Brain microvascular endothelial cell (primary cell): Measurements from ENCODE around the gene PPT2.

Experiments
- DNase-seq: peaks from one replicate; pipeline ENCODE4 v3.0.0-alpha.2; 2020
- H3K27ac ChIP-seq: fragments of 250-450 bp; sonication (Bioruptor Pico); 2 replicates; pipeline ENCODE4 v1.5.1; 2020; ENCODE audit warnings: mild to moderate bottlenecking, moderate library complexity
- H3K27me3 ChIP-seq: fragments of 250-450 bp; sonication (Bioruptor Pico); replicated peaks from 2 replicates; pipeline ENCODE4 v1.5.1; 2020; ENCODE audit warnings: mild to moderate bottlenecking
- H3K36me3 ChIP-seq: fragments of 250-450 bp; sonication (Bioruptor Pico); replicated peaks from 2 replicates; pipeline ENCODE4 v1.5.1; 2020; ENCODE audit warnings: mild to moderate bottlenecking
- H3K4me3 ChIP-seq: 2 replicates; pipeline ENCODE4 v1.5.1; 2011; ENCODE audit warnings: low read depth, mild to moderate bottlenecking, control low read depth, low read length, moderate library complexity
- CTCF ChIP-seq: IDR thresholded peaks from 2 replicates; pipeline ENCODE4 v1.5.1; 2011; ENCODE audit warnings: low read depth, mild to moderate bottlenecking, moderate library complexity, low read length, control low read depth, inconsistent platforms; ENCODE audit errors: missing control alignments
- in situ Hi-C: cut with HindIII; loops from 2 replicates; pipeline ENCODE4 v1.10.0; 2017; ENCODE audit warnings: low sequenced_read_pairs, low pct_ligation_motif_present

Gene PPT2

GRCh38 chr6:32198345-32198696, 44.4 kb downstream of the PPT2 start:
- no peak overlapping the region for H3K27ac ChIP-seq
- in situ Hi-C loops = no loop called here
- TF ChIP-seq CTCF = no peak
- H3K4me3 ChIP-seq = no peak overlapping the region
- H3K36me3 ChIP-seq = no peaks in the 10 kb centered on the region
- no peak for DNase-seq
- no peaks in the 10 kb centered on the region for H3K27me3 ChIP-seq

GRCh38 chr6:32198866-32199265, 44.9 kb downstream of the PPT2 start:
- no peak overlapping the region for H3K27ac ChIP-seq
- H3K27me3 ChIP-seq = no peaks in the 10 kb centered on the region
- no peaks in the 10 kb centered on the region for H3K36me3 ChIP-seq
- in situ Hi-C loops = no loop called here
- no peak for TF ChIP-seq CTCF
- no peak overlapping the region for H3K4me3 ChIP-seq
- DNase-seq = no peak

GRCh38 chr6:32200711-32201475, 47.0 kb downstream of the PPT2 start:
- in situ Hi-C loops = no loop called here
- no peaks in the 10 kb centered on the region for H3K27me3 ChIP-seq

GRCh38 chr6:32202186-32202585, 48.2 kb downstream of the PPT2 start:
- TF ChIP-seq CTCF = no peak
- Histone ChIP-seq H3K4me3 (no peak overlapping the region), H3K27me3 (no peaks in the 10 kb centered on the region), H3K27ac (no peak overlapping the region), H3K36me3 (no peaks in the 10 kb centered on the region)
- in situ Hi-C loops = no loop called here
- DNase-seq = no peak

More at GRCh38 chr6:32200711-32201475, 47.0 kb downstream of the PPT2 start:
- H3K4me3 ChIP-seq = no peak overlapping the region
- DNase-seq = no peak
- TF ChIP-seq CTCF = no peak
- H3K27ac ChIP-seq = no peak overlapping the region
- H3K36me3 ChIP-seq = no peaks in the 10 kb centered on the region

- H3K4me3 ChIP-seq = no peak overlapping the region
- H3K27me3 ChIP-seq = no peaks in the 10 kb centered on the region
- TF ChIP-seq CTCF = no peak
- no peaks in the 10 kb centered on the region for H3K36me3 ChIP-seq
- no peak overlapping the region for H3K27ac ChIP-seq
- no peak for DNase-seq
- in situ Hi-C loops = no loop called here
Measured at GRCh38 chr6:32203426-32204267, 49.7 kb downstream of the PPT2 start.
